Dendritic cell treated with granulocyte-macrophage colony-stimulating factor and Interleukin-4, amounts not matched to agents 40 ng/mL and 50 ng/mL, for 4 days (primary cell): Measurements from ENCODE around the gene BLM.
"Not testable (repeated sequence)": the region's sequence is repeated elsewhere in the genome, so short reads cannot be mapped to it uniquely, and the experiment has no call there.

Experiments used
- H3K27ac Mint-ChIP-seq: one replicate; pipeline ENCODE4 v1.8.0; 2022; ENCODE audit warnings: mild to moderate bottlenecking, mixed read lengths
- H3K27me3 Mint-ChIP-seq: one replicate; pipeline ENCODE4 v1.8.0; 2022; ENCODE audit warnings: mild to moderate bottlenecking, mixed read lengths
- H3K36me3 Mint-ChIP-seq: one replicate; pipeline ENCODE4 v1.8.0; 2022; ENCODE audit warnings: low read depth, mixed read lengths
- H3K4me1 Mint-ChIP-seq: one replicate; pipeline ENCODE4 v1.8.0; 2022; ENCODE audit warnings: low read depth, mixed read lengths
- H3K4me3 Mint-ChIP-seq: one replicate; pipeline ENCODE4 v1.8.0; 2022; ENCODE audit warnings: mild to moderate bottlenecking, moderate library complexity, mixed read lengths
- H3K9me3 Mint-ChIP-seq: one replicate; pipeline ENCODE4 v1.8.0; 2022; ENCODE audit warnings: mixed read lengths
- intact Hi-C: fragments of 100-400 bp; cut with micrococcal nuclease; formaldehyde crosslinking; loops from one replicate; pipeline ENCODE4 v1.15.0; 2022

The BLM gene

DNA sequence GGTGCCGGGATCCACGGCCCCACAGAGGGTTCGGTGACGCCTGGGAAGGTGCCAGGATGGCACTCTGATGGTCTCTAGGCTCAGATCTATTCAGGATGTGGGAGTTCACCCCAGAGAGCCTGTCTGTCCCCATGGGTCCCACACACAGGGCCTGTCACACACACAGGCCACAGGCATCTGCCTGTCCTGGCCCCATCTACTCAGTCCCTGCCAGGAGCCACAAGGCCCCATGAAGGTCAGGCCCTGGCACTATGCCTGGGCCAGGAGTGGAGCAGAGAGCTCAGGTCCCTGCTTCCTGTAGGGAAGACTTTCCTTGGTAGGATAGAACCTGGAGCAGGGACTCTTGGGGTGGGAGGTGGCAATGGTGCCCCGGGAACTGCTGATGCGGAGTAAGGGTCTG is 102.2 kb downstream of the BLM start:
- Mint-ChIP-seq H3K4me1 (peaks cover 97% of the 10 kb centered on the region), H3K9me3 (no peaks in the 10 kb centered on the region), H3K36me3 (no peaks in the 10 kb centered on the region), H3K27me3 (peaks cover 2% of the 10 kb centered on the region), H3K27ac (peak overlapping the region; percentile 99), H3K4me3 (no peak overlapping the region)
- intact Hi-C loops = loop anchor here (5.0 kb wide), 1 partner anchor 33 kb away; no protein-coding TSS in a partner anchor

DNA sequence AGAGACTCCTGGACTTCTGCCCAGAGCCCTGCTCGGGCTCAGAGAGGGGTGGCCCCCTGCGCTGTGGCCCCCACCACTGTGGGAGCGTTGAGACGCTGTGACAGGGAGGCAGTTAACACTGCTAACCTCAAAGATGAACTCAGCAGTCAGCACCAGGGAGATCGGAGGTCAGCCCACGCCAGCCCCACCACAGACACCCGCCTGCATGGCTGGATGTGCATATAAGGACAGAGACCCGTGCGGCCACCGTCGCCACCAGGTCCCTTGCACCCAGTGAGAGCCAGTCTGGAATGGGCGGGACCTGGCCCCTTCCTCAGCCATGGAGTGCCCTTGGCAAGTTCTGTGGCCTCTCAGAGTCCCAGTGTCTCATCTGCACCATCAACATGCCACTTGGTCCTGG is 102.7 kb downstream of the BLM start:
- peak overlapping the region; percentile 99 for H3K27ac Mint-ChIP-seq
- H3K4me1 Mint-ChIP-seq = peaks cover 97% of the 10 kb centered on the region

DNA sequence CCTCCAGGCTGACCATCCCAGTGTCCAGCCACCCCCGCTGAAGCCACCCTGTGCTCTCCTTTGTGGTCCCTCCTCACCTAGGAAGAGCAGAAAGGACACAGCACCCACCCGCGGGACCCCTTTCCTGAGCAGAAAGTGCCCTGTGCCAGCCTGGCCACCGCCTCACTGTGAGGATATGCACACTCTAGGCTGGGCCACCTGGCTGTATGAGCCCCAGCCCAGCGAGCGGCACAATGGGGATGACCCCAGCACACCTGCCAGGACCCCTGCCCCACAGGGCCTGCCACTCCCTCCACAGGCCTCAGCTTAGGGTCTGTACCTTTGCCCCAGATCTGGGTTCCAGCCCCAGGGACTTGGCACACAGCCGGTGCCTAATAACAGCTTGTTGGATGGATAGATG is 103.3 kb downstream of the BLM start:
- no peak overlapping the region for H3K4me3 Mint-ChIP-seq
- peaks cover 2% of the 10 kb centered on the region for H3K27me3 Mint-ChIP-seq
- intact Hi-C loops = no loop called here
- peak overlapping the region; percentile 99 for H3K27ac Mint-ChIP-seq
- no peaks in the 10 kb centered on the region for H3K36me3 Mint-ChIP-seq
- no peaks in the 10 kb centered on the region for H3K9me3 Mint-ChIP-seq
- peaks cover 94% of the 10 kb centered on the region for H3K4me1 Mint-ChIP-seq

More for the DNA sequence above, 102.7 kb downstream of the BLM start:
- no peaks in the 10 kb centered on the region for H3K9me3 Mint-ChIP-seq
- H3K27me3 Mint-ChIP-seq = peaks cover 2% of the 10 kb centered on the region
- intact Hi-C loops = loop anchor here (5.0 kb wide), 1 partner anchor 32 kb away; no protein-coding TSS in a partner anchor
- no peak overlapping the region for H3K4me3 Mint-ChIP-seq
- no peaks in the 10 kb centered on the region for H3K36me3 Mint-ChIP-seq

DNA sequence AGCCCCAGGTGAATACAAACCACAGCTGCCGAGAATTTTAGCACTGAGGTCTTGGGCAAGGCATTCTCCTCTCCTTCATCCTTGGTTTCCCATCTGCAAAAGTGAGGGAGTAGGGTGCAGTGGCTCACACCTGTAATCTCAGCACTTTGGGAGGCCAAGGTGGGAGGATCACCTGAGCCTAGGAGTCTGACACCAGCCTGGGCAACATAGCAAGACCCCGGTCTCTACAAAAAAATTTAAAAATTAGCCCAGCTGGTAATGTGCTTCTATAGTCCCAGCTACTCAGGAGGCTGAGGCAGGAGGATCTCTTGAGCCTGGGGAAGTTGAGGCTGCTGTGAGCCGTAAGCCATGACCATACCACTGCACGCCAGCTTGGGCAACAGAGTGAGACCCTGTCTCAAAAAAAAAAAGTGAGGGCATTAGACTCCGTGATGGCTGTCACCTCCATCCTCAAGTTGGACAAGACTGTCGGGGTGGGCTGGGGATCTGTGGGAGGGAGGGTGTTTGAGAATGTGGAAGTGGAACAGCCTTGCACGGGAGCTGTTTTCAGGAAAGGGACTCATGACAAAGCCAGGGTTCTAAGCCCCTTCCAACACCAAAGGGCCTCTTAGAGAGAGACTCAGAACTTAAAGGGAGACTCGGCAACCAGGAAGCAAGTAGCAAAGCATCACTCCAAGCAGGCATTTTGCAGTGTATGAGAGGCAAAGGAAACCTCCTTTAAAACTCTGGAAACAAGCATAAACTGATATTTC is 105.2 kb downstream of the BLM start:
- Mint-ChIP-seq H3K9me3 (no peaks in the 10 kb centered on the region), H3K36me3 (no peaks in the 10 kb centered on the region), H3K27me3 (peaks cover 2% of the 10 kb centered on the region), H3K4me3 (no peak overlapping the region), H3K27ac (peak overlapping the region; percentile 99), H3K4me1 (peaks cover 87% of the 10 kb centered on the region)
- intact Hi-C loops = no loop called here

DNA sequence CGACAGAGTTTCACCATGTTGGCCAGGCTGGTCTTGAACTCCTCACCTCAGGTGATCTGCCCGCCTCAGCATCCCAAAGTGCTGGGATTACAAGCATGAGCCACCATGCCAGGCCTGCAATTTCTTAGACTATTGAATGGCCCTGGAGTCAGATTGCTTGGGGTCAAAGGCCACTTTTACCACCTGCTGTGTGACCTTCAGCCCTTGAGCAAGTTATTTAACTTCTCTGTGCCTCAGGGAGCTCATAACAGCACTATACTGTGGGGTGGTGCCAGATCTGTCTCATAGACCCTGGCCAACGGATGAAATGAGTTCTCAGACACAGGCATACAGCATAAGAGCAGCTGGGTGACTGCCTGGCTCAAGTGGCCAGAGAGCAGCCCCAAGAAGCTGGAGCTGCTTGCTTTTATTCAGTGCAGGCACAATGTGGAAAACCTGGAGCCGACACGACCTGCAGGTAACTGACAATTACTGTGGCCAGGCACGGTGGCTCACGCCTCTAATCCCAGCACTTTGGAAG is 106.4 kb downstream of the BLM start:
- H3K27ac Mint-ChIP-seq = peak overlapping the region; percentile 71
- peaks cover 2% of the 10 kb centered on the region for H3K27me3 Mint-ChIP-seq
- peaks cover 85% of the 10 kb centered on the region for H3K4me1 Mint-ChIP-seq
- no peaks in the 10 kb centered on the region for H3K36me3 Mint-ChIP-seq
- intact Hi-C loops = no loop called here
- peak overlapping the region; percentile 32 for H3K4me3 Mint-ChIP-seq
- no peaks in the 10 kb centered on the region for H3K9me3 Mint-ChIP-seq

DNA sequence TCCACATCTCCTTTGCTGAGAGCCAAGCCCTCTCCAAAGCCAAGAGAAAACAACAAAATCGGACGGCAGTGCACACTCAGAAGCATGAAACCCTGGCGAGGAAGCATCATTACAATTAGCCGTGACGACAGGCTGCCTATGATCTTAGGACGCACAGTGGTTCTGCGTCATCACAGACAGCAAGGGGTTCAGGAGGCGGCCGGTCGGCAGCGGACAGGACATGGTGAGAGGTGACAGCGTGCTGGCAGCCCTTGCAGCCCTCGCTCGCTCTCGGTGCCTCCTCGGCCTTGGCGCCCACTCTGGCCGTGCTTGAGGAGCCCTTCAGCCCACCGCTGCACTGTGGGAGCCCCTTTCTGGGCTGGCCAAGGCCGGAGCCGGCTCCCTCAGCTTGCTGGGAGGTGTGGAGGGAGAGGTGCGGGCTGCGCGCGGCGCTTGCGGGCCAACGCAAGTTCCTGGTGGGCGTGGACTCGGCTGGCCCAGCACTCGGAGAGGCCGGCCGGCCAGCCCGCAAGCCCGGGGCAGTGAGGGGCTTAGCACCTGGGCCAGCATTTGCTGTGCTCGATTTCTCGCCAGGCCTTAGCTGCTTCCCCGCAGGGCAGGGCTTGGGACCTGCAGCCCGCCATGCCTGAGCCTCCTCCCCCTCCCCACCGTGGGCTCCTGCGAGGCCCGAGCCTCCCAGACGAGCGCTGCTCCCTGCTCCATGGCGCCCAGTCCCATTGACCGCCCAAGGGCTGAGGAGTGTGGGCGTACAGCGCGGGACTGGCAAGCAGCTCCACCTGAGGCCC is 108.2 kb downstream of the BLM start:
- not testable (repeated sequence) for H3K4me3 Mint-ChIP-seq, H3K9me3 Mint-ChIP-seq, H3K27me3 Mint-ChIP-seq

DNA sequence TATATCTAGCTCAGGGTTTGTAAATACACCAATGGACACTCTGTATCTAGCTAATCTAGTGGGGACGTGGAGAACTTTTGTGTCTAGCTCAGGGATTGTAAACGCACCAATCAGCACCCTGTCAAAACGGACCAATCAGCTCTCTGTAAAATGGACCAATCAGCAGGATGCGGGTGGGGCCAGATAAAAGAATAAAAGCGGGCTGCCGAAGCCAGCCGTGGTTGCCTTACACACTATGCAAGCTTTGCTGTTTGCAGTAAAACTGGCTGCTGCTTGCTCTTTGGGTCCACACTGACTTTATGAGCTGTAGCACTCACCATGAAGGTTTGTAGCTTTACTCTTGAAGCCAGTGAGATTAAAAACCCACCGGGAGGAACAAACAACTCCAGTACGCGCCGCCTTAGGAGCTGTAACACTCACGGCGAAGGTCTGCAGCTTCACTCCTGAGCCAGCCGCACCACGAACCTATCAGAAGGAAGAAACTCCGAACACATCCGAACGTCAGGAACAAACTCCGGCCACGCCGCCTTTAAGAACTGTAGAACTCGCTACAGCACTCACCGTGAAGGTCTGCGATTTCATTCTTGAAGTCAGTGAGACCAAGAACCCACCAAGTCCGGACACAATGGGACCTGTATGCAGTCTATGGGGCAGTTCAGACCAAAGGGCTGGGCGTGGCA is 109.2 kb downstream of the BLM start:
- H3K4me3 Mint-ChIP-seq, H3K9me3 Mint-ChIP-seq, H3K27ac Mint-ChIP-seq, H3K36me3 Mint-ChIP-seq, intact Hi-C loops, H3K27me3 Mint-ChIP-seq: not testable (repeated sequence)
- H3K4me1 Mint-ChIP-seq = peaks cover 80% of the 10 kb centered on the region

More for the DNA sequence above, 108.2 kb downstream of the BLM start:
- H3K27ac Mint-ChIP-seq, intact Hi-C loops, H3K36me3 Mint-ChIP-seq: not testable (repeated sequence)
- H3K4me1 Mint-ChIP-seq = peaks cover 80% of the 10 kb centered on the region

DNA sequence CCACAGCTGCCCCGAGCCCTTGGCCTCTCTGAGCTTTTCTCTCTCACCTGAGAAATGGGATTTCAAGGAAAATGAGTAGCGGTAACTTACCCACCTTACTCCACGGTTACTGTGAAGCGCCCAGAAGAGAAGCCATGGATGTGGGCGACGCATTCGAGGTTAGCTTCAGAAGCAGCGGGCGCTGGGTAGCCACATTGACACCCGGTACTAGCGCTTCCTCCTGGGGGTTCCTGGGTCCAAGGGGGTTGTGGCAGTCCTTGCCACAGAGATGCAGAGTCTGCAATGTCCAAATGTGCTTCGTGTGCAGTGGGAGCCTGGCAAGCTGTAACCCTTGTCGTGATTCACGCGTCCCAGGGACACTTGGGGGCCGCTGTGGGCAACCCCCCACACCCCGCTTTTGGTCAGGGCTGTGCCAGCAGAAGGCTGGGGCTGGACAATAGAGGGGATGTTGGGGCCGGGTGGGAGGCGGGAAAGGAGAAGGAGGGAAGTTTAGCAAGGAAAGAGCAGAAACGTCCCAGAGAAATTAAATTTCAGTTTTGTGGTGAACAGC is 109.8 kb downstream of the BLM start:
- Mint-ChIP-seq H3K27ac (no peak overlapping the region), H3K36me3 (no peaks in the 10 kb centered on the region), H3K9me3 (no peaks in the 10 kb centered on the region), H3K4me1 (peaks cover 75% of the 10 kb centered on the region), H3K27me3 (no peaks in the 10 kb centered on the region), H3K4me3 (no peak overlapping the region)
- intact Hi-C loops = no loop called here

DNA sequence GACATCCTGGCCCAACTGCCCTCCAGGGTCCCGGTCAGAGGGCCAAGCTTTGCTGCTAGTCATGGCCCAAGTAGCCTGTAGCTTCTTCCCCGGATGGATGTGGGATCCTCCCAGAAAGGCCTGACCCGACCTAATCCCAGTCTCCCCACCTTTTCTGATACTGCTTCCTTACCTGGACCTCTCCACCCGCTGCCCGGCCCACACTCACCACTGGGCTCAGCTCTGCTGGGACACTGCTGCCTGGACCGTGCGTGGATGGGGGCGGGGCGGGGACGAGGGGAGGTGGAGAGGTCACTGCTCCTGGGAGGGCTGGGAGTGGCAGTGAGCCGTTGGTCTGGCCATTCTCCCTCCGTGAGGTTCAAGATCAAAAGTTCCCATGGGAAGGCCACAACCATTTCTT is 111.0 kb downstream of the BLM start:
- peaks cover 63% of the 10 kb centered on the region for H3K4me1 Mint-ChIP-seq
- intact Hi-C loops = no loop called here
- H3K27me3 Mint-ChIP-seq = no peaks in the 10 kb centered on the region
- H3K27ac Mint-ChIP-seq = peak overlapping the region; percentile 64
- H3K36me3 Mint-ChIP-seq = no peaks in the 10 kb centered on the region
- no peaks in the 10 kb centered on the region for H3K9me3 Mint-ChIP-seq
- no peak overlapping the region for H3K4me3 Mint-ChIP-seq

DNA sequence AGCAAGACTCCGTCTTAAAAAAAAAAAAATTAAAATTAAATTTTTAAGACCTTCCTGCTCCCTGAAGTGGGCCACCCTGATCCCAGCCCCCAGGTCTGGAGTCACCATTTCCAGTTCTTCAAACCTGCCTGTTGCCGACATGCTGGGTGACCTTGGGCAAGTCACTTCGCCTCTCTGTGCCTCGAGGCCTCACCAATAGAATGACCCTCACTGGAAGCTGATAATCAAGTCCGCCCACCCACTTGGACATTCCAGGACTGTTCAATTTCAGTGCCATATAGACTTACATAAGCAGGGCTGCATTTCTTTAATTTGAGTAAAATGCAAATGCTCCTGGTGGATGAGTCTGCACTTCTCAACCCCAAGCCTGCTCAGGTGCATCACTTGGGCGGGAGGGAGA is 112.0 kb downstream of the BLM start:
- H3K4me1 Mint-ChIP-seq = peaks cover 59% of the 10 kb centered on the region
- peak overlapping the region; percentile 99 for H3K27ac Mint-ChIP-seq
- no peaks in the 10 kb centered on the region for H3K36me3 Mint-ChIP-seq
- H3K4me3 Mint-ChIP-seq = no peak overlapping the region
- no peaks in the 10 kb centered on the region for H3K27me3 Mint-ChIP-seq
- intact Hi-C loops = no loop called here
- H3K9me3 Mint-ChIP-seq = no peaks in the 10 kb centered on the region

DNA sequence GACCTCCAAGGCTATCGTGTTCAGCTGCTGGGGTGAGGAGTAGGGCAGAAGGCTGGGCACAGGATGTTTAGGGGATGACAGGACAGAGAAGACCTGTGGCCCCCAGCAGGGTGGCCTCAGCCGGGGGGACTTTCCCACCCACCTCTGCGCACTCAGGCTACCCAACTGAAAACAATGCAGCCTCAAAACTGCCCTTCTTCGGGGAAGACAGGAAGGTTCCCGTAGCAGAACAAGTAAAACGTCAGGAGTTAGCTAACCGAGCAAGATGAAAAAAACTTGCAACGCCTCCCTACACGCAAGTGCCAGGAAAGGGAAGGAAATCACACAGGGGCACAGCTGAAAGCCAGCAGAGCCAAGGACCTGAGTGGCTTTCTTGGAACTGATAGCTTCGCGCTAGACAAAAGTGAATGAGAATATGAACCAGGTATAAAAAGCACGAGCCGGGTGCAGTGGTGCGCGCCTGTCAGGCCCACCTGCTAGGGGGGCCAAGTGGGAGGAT is 112.8 kb downstream of the BLM start:
- peak overlapping the region; percentile 99 for H3K27ac Mint-ChIP-seq
- no peaks in the 10 kb centered on the region for H3K27me3 Mint-ChIP-seq
- no peaks in the 10 kb centered on the region for H3K36me3 Mint-ChIP-seq
- peak overlapping the region; percentile 76 for H3K4me3 Mint-ChIP-seq
- intact Hi-C loops = no loop called here
- H3K4me1 Mint-ChIP-seq = peaks cover 58% of the 10 kb centered on the region
- no peaks in the 10 kb centered on the region for H3K9me3 Mint-ChIP-seq

DNA sequence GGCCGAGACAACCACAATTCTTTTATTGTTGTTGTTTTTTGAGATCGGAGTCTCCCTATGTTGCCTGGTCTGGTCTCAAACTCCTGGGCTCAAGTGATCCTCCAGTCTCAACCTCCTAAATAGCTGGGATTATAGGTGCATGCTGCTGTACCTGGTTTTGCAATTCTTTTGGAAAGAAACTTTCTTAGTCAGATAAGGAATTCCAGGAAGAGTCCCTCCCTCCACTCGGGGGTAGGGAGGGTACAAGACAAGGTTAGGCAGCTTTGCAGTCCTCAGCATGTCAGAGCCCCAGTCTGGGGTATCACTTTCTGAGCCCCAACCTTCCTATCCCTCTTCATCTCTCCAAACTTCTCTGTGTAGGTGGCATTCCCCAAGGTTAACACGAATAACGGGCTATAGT is 117.5 kb downstream of the BLM start:
- H3K9me3 Mint-ChIP-seq = no peaks in the 10 kb centered on the region
- intact Hi-C loops = loop anchor here (5.0 kb wide), 1 partner anchor 38 kb away; no protein-coding TSS in a partner anchor
- H3K27me3 Mint-ChIP-seq = peaks cover 2% of the 10 kb centered on the region
- no peaks in the 10 kb centered on the region for H3K36me3 Mint-ChIP-seq
- peak overlapping the region; percentile 66 for H3K27ac Mint-ChIP-seq
- peaks cover 76% of the 10 kb centered on the region for H3K4me1 Mint-ChIP-seq
- H3K4me3 Mint-ChIP-seq = no peak overlapping the region

DNA sequence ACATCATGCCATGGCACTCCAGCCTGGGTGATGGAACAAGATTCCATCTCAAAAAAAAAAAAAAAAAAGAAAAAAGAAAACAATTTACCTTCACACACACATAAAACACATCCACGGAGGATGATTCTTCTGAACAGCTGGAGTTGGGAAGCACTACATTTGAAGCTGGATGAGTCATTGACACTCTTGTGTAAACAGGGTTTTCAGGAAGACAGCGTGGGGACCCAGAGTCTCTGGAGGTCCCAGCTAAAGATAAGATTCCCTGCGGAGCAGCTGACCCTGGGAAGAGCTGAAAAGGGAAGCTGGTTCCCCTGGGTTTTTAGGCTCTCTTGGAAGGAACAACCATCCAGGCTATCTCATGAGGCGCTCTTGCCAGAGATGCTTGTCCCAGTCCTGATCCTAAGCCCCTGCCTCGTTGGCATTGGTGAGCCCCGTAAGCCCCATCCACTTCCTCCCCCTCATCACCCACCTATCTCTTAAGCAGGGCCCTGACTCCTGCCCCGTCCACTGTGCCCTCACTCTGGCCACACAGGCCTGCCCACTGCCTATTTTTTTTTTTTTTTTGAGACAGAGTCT is 119.2 kb downstream of the BLM start:
- Mint-ChIP-seq H3K27ac (peak overlapping the region; percentile 78), H3K27me3 (peaks cover 2% of the 10 kb centered on the region), H3K36me3 (peaks cover 7% of the 10 kb centered on the region), H3K4me1 (peaks cover 74% of the 10 kb centered on the region), H3K4me3 (no peak overlapping the region), H3K9me3 (no peaks in the 10 kb centered on the region)
- intact Hi-C loops = loop anchor here (5.0 kb wide), 1 partner anchor 36 kb away; no protein-coding TSS in a partner anchor
